Suprapubic skin (tissue), 3 donors: ENCODE data around the gene NOL11.

Experiments
- EP300 ChIP-seq: sonication (generic); formaldehyde crosslinking; IDR thresholded peaks from one replicate; pipeline ENCODE4 v1.6.1; 2017; ENCODE audit warnings: antibody characterized with exemption
- POLR2A ChIP-seq, 2 donors: fragments of 450-650 bp; IDR thresholded peaks; one replicate each; pipeline ENCODE4 v1.6.1; 2017; ENCODE audit warnings: antibody characterized with exemption in 2 of 2, mild to moderate bottlenecking in 2 of 2, moderate library complexity in 2 of 2
- TF ChIP-seq, protein P1 (sequence below), 2 donors: fragments of 200-600 bp in 1 of 2; fragments of 450-650 bp in 1 of 2; sonication (generic) in 1 of 2; IDR thresholded peaks; one replicate each; pipeline ENCODE4 v1.5.1; 2016 to 2019; ENCODE audit warnings: antibody characterized with exemption in 2 of 2, mild to moderate bottlenecking in 1 of 2, moderate library complexity in 1 of 2

DNA sequence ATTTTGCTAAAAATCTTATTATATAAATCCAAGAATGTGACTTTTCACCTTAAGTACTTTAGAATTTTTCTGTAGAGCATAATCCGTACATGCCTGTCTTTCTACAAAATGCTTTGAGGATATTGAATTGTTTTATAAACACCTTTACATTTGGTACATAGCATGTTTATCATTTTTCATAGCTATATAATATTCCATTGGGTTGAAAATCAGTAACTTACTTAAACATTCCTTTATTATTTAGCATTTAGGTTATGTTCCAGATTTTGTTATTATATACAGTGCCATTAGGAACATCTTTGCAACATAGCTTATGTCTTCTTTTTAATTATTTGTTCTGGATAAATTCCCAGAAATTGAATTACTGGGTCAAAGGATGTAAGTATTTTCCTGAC lies 17.0 kb upstream of the NOL11 start:
- no peak for TF ChIP-seq POLR2A (IDR thresholded peaks at IDR 0.05)
- TF ChIP-seq, protein P1, sequence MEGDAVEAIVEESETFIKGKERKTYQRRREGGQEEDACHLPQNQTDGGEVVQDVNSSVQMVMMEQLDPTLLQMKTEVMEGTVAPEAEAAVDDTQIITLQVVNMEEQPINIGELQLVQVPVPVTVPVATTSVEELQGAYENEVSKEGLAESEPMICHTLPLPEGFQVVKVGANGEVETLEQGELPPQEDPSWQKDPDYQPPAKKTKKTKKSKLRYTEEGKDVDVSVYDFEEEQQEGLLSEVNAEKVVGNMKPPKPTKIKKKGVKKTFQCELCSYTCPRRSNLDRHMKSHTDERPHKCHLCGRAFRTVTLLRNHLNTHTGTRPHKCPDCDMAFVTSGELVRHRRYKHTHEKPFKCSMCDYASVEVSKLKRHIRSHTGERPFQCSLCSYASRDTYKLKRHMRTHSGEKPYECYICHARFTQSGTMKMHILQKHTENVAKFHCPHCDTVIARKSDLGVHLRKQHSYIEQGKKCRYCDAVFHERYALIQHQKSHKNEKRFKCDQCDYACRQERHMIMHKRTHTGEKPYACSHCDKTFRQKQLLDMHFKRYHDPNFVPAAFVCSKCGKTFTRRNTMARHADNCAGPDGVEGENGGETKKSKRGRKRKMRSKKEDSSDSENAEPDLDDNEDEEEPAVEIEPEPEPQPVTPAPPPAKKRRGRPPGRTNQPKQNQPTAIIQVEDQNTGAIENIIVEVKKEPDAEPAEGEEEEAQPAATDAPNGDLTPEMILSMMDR (IDR thresholded peaks at IDR 0.05), result no peak
- TF ChIP-seq EP300, result no peak
